Measurements from ENCODE around the gene PROM1.

GRCh38 chr4:16075061-16075460, 8.8 kb downstream of the PROM1 start:
- no peak for TF ChIP-seq REST (tag by site-specific recombination; IDR thresholded peaks at IDR 0.05)
- TF ChIP-seq CTCF (tag by site-specific recombination; IDR thresholded peaks at IDR 0.05) = no peak
- no peak for TF ChIP-seq ZNF302 (tag by site-specific recombination; IDR thresholded peaks at IDR 0.05; ENCODE audit: low read depth)
- TF ChIP-seq ZNF133 (tag by site-specific recombination; IDR thresholded peaks at IDR 0.05) = no peak
- no peak for TF ChIP-seq ZNF18 (tag by site-specific recombination; IDR thresholded peaks at IDR 0.05)
- TF ChIP-seq ZNF132 (tag by site-specific recombination; IDR thresholded peaks at IDR 0.05; ENCODE audit: borderline replicate concordance) = no peak
- no peak for TF ChIP-seq ZNF354C (tag by site-specific recombination; IDR thresholded peaks at IDR 0.05; ENCODE audit: borderline replicate concordance, low read depth)
- no peak for TF ChIP-seq ZNF514 (tag by site-specific recombination; IDR thresholded peaks at IDR 0.05)
- no peak for TF ChIP-seq ZBTB26 (tag by site-specific recombination; optimal IDR thresholded peaks at IDR 0.05)
- no peak for TF ChIP-seq KLF10 (tag by site-specific recombination; IDR thresholded peaks at IDR 0.05)
